WTC11 (cell line): ENCODE results near the gene ACADVL. TPM values are rescaled to one million over a fixed set of nuclear protein-coding genes. Genes with fewer than 3 reads are reported as not detected.

ENCODE experiments used
- ATF1 ChIP-seq: sonication (generic); formaldehyde crosslinking; IDR thresholded peaks from 2 replicates; pipeline ENCODE4 v1.8.1; 2023; ENCODE audit warnings: mild to moderate bottlenecking, moderate library complexity, missing genetic modification reagents
- CBFB ChIP-seq: sonication (generic); formaldehyde crosslinking; IDR thresholded peaks from 2 replicates; pipeline ENCODE4 v1.8.1; 2022; ENCODE audit warnings: mild to moderate bottlenecking, low read depth, missing genetic modification reagents
- CREM ChIP-seq: sonication (generic); formaldehyde crosslinking; IDR thresholded peaks from 2 replicates; pipeline ENCODE4 v1.8.1; 2022; ENCODE audit warnings: mild to moderate bottlenecking, missing genetic modification reagents, moderate library complexity
- FOXK1 ChIP-seq: sonication (generic); formaldehyde crosslinking; IDR thresholded peaks from 2 replicates; pipeline ENCODE4 v1.8.0; 2022; ENCODE audit warnings: mild to moderate bottlenecking, moderate library complexity, missing genetic modification reagents
- GTF2I ChIP-seq: fragments of 250-450 bp; sonication (Bioruptor Pico); conservative IDR thresholded peaks from 2 replicates; pipeline ENCODE4 v1.4.0; 2021; ENCODE audit warnings: mild to moderate bottlenecking
- HMGA2 ChIP-seq: fragments of 250-450 bp; sonication (Bioruptor Pico); IDR thresholded peaks from 2 replicates; pipeline ENCODE4 v1.4.0; 2021; ENCODE audit warnings: mild to moderate bottlenecking, moderate library complexity
- IRF1 ChIP-seq: sonication (generic); formaldehyde crosslinking; IDR thresholded peaks from 2 replicates; pipeline ENCODE4 v1.8.0; 2023; ENCODE audit warnings: missing genetic modification reagents
- JUN ChIP-seq: sonication (generic); formaldehyde crosslinking; IDR thresholded peaks from 2 replicates; pipeline ENCODE4 v1.8.0; 2023; ENCODE audit warnings: mild to moderate bottlenecking, missing genetic modification reagents
- NFE2L1 ChIP-seq: sonication (generic); formaldehyde crosslinking; IDR thresholded peaks from 2 replicates; pipeline ENCODE4 v1.8.1; 2023; ENCODE audit warnings: missing genetic modification reagents
- NR2C2 ChIP-seq: sonication (generic); formaldehyde crosslinking; IDR thresholded peaks from 2 replicates; pipeline ENCODE4 v1.8.0; 2022; ENCODE audit warnings: mild to moderate bottlenecking, missing genetic modification reagents
- PRDM15 ChIP-seq: sonication (generic); formaldehyde crosslinking; IDR thresholded peaks from 2 replicates; pipeline ENCODE4 v1.8.0; 2022; ENCODE audit warnings: missing genetic modification reagents
- PREB ChIP-seq: sonication (generic); formaldehyde crosslinking; IDR thresholded peaks from 2 replicates; pipeline ENCODE4 v1.8.1; 2022; ENCODE audit warnings: mild to moderate bottlenecking, missing genetic modification reagents, moderate library complexity, borderline replicate concordance
- SMAD3 ChIP-seq: sonication (generic); formaldehyde crosslinking; IDR thresholded peaks from 2 replicates; pipeline ENCODE4 v1.8.0; 2022; ENCODE audit warnings: missing genetic modification reagents, mild to moderate bottlenecking, borderline replicate concordance
- ZNF219 ChIP-seq: sonication (generic); formaldehyde crosslinking; IDR thresholded peaks from 2 replicates; pipeline ENCODE4 v1.8.0; 2023; ENCODE audit warnings: missing genetic modification reagents, mild to moderate bottlenecking, borderline replicate concordance
- ZNF423 ChIP-seq: fragments of 250-450 bp; sonication (Bioruptor Pico); IDR thresholded peaks from 2 replicates; pipeline ENCODE4 v2.1.2; 2022; ENCODE audit warnings: mild to moderate bottlenecking, moderate library complexity
- ZNF512 ChIP-seq: sonication (generic); formaldehyde crosslinking; IDR thresholded peaks from 2 replicates; pipeline ENCODE4 v1.8.1; 2022; ENCODE audit warnings: missing genetic modification reagents, borderline replicate concordance
- ZNF532 ChIP-seq: fragments of 250-450 bp; sonication (Bioruptor Pico); IDR thresholded peaks from 2 replicates; pipeline ENCODE4 v1.9.0; 2021; ENCODE audit warnings: mild to moderate bottlenecking, borderline replicate concordance
- total RNA-seq: library from RNA; stranded (reverse); gene quantifications from 3 replicates; pipeline ENCODE4 v1.2.3, GENCODE V29; 2021
- TF ChIP-seq, protein P1 (sequence below): sonication (generic); formaldehyde crosslinking; IDR thresholded peaks from 2 replicates; pipeline ENCODE4 v1.8.0; 2023; ENCODE audit warnings: mild to moderate bottlenecking, missing genetic modification reagents
- TF ChIP-seq, protein P2 (sequence below): sonication (generic); formaldehyde crosslinking; IDR thresholded peaks from 2 replicates; pipeline ENCODE4 v1.8.0; 2022; ENCODE audit warnings: mild to moderate bottlenecking, missing genetic modification reagents
- TF ChIP-seq, protein P3 (sequence below): sonication (generic); formaldehyde crosslinking; IDR thresholded peaks from 2 replicates; pipeline ENCODE4 v1.8.1; 2023; ENCODE audit warnings: mild to moderate bottlenecking, missing genetic modification reagents

The ACADVL gene
- total RNA-seq, 1 experiment from 2014 or later: 236 TPM

GRCh38 chr17:7262935-7263800, 43.4 kb downstream of the ACADVL start (continued):
- TF ChIP-seq IRF1 (CRISPR knock-in tag): 0 out of 2 replicates have a peak, but pooled peaks have one; percentile 42
- TF ChIP-seq SMAD3: no peak
- TF ChIP-seq PREB: no peak
- no peak for TF ChIP-seq GTF2I (CRISPR knock-in tag)
- TF ChIP-seq, protein P1, sequence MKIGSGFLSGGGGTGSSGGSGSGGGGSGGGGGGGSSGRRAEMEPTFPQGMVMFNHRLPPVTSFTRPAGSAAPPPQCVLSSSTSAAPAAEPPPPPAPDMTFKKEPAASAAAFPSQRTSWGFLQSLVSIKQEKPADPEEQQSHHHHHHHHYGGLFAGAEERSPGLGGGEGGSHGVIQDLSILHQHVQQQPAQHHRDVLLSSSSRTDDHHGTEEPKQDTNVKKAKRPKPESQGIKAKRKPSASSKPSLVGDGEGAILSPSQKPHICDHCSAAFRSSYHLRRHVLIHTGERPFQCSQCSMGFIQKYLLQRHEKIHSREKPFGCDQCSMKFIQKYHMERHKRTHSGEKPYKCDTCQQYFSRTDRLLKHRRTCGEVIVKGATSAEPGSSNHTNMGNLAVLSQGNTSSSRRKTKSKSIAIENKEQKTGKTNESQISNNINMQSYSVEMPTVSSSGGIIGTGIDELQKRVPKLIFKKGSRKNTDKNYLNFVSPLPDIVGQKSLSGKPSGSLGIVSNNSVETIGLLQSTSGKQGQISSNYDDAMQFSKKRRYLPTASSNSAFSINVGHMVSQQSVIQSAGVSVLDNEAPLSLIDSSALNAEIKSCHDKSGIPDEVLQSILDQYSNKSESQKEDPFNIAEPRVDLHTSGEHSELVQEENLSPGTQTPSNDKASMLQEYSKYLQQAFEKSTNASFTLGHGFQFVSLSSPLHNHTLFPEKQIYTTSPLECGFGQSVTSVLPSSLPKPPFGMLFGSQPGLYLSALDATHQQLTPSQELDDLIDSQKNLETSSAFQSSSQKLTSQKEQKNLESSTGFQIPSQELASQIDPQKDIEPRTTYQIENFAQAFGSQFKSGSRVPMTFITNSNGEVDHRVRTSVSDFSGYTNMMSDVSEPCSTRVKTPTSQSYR (CRISPR knock-in tag): peak; percentile 90
- no peak for TF ChIP-seq CREM (CRISPR knock-in tag)
- peak; percentile 36; the same call in 1 of the 2 replicates for TF ChIP-seq PRDM15 (CRISPR knock-in tag)
- TF ChIP-seq, protein P2, sequence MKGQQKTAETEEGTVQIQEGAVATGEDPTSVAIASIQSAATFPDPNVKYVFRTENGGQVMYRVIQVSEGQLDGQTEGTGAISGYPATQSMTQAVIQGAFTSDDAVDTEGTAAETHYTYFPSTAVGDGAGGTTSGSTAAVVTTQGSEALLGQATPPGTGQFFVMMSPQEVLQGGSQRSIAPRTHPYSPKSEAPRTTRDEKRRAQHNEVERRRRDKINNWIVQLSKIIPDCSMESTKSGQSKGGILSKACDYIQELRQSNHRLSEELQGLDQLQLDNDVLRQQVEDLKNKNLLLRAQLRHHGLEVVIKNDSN (CRISPR knock-in tag): 0 out of 2 replicates have a peak, but pooled peaks have one; percentile 5
- no peak for TF ChIP-seq ZNF219 (CRISPR knock-in tag)
- TF ChIP-seq, protein P3, sequence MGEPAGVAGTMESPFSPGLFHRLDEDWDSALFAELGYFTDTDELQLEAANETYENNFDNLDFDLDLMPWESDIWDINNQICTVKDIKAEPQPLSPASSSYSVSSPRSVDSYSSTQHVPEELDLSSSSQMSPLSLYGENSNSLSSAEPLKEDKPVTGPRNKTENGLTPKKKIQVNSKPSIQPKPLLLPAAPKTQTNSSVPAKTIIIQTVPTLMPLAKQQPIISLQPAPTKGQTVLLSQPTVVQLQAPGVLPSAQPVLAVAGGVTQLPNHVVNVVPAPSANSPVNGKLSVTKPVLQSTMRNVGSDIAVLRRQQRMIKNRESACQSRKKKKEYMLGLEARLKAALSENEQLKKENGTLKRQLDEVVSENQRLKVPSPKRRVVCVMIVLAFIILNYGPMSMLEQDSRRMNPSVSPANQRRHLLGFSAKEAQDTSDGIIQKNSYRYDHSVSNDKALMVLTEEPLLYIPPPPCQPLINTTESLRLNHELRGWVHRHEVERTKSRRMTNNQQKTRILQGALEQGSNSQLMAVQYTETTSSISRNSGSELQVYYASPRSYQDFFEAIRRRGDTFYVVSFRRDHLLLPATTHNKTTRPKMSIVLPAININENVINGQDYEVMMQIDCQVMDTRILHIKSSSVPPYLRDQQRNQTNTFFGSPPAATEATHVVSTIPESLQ: no peak
- no peak for TF ChIP-seq ZNF423 (CRISPR knock-in tag)
- 0 out of 2 replicates have a peak, but pooled peaks have one; percentile 66 for TF ChIP-seq NFE2L1 (CRISPR knock-in tag)
- TF ChIP-seq HMGA2 (CRISPR knock-in tag): no peak
- TF ChIP-seq FOXK1 (CRISPR knock-in tag): peak; percentile 48; the same call in 1 of the 2 replicates
- TF ChIP-seq ZNF532 (CRISPR knock-in tag): no peak
- TF ChIP-seq JUN (CRISPR knock-in tag): no peak
- no peak for TF ChIP-seq CBFB (CRISPR knock-in tag)
- no peak for TF ChIP-seq ZNF512 (CRISPR knock-in tag)
- TF ChIP-seq ATF1 (CRISPR knock-in tag): no peak
- no peak for TF ChIP-seq NR2C2 (CRISPR knock-in tag)
